ENCODE measurements around the gene TWIST2.

- TF ChIP-seq, protein P1, sequence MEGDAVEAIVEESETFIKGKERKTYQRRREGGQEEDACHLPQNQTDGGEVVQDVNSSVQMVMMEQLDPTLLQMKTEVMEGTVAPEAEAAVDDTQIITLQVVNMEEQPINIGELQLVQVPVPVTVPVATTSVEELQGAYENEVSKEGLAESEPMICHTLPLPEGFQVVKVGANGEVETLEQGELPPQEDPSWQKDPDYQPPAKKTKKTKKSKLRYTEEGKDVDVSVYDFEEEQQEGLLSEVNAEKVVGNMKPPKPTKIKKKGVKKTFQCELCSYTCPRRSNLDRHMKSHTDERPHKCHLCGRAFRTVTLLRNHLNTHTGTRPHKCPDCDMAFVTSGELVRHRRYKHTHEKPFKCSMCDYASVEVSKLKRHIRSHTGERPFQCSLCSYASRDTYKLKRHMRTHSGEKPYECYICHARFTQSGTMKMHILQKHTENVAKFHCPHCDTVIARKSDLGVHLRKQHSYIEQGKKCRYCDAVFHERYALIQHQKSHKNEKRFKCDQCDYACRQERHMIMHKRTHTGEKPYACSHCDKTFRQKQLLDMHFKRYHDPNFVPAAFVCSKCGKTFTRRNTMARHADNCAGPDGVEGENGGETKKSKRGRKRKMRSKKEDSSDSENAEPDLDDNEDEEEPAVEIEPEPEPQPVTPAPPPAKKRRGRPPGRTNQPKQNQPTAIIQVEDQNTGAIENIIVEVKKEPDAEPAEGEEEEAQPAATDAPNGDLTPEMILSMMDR (IDR thresholded peaks at IDR 0.05) = no peak
- TF ChIP-seq POLR2A (IDR thresholded peaks at IDR 0.05) = no peak
Measured at GRCh38 chr2:238852206-238852869, 4.5 kb downstream of the TWIST2 start.

All from breast epithelium (tissue), 3 donors.